Medulla oblongata (tissue), 1 donor: ENCODE data around the gene HUS1B.

ENCODE experiments used
- DNase-seq: peaks from one replicate; pipeline ENCODE4 v3.0.0-alpha.2; 2015; ENCODE audit errors: extremely low spot score

HUS1B gene

DNA sequence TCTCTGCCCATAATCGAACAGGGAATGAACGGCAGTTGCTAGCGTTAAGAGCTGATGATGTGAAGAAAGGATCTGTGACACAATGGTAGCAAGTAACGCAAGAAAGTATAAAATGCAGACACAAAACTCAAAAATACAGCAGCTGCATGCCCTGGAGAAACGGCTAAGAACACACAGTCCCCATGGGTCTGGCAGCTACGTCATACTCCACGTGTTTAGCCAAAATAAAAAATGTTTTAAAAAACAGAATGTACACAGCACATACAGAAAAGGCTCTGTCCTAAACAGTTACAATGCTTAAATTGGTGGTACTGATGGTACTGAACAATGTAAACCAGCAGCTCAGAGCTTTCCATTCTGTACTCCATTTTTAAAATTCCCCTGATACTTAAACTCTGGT lies 34.4 kb downstream of the HUS1B start:
- no peak for DNase-seq

DNA sequence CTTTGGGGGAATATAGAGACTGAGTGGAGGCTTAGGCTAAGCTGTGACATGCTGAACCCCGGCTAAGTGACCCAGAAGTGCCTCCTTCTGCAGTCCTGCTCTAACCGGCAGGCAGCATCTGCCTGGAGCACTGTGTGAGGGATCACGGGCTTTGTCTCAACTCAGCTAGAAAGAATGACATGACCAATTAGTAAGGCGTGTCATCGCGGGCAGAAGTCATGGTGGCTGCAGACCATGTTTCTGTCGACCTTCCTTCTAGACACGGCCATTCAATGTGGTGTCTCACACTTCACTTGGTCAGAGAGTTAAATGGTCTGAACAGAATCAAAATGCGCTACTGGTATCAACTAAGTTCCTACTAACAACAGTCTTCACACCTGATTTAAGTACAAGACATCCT lies 35.0 kb downstream of the HUS1B start:
- no peak for DNase-seq

DNA sequence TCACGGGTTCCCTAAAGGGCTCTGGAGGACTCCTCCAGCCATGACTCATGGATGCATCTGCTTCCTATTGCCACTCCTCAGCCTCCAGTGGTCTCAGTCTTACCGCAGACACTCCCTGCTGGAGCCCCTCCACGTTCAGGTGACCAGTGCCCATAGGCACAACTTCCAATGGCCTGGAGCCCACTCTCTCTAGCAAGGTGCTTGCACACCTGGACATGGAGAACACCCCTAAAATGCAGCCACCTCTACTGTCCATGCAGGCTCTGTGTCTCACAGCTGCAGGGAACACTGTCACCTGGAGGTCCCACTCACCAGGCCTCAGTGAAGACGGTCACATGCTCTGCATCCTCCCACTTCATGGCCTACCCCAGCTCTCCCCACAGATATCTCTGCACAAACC lies 36.0 kb downstream of the HUS1B start:
- DNase-seq: no peak

DNA sequence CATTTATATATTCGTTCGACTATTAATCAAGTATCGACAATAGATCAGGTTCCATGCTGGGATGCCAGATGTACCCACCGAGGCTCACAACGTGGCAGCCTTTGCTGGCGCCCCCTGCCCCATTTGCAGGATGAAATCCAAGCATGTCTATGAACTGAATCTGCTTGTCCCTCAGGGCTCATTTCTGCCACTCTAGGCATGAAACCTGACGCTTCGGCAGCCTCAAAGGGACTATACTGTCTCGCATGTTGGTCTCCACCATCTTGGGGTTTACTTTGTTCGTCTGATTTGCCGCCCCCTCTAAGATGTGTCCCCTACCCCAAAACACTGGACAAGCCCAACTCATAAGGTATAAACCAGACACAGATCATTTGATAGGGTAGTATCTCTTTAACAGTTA lies 36.7 kb downstream of the HUS1B start:
- DNase-seq: no peak

DNA sequence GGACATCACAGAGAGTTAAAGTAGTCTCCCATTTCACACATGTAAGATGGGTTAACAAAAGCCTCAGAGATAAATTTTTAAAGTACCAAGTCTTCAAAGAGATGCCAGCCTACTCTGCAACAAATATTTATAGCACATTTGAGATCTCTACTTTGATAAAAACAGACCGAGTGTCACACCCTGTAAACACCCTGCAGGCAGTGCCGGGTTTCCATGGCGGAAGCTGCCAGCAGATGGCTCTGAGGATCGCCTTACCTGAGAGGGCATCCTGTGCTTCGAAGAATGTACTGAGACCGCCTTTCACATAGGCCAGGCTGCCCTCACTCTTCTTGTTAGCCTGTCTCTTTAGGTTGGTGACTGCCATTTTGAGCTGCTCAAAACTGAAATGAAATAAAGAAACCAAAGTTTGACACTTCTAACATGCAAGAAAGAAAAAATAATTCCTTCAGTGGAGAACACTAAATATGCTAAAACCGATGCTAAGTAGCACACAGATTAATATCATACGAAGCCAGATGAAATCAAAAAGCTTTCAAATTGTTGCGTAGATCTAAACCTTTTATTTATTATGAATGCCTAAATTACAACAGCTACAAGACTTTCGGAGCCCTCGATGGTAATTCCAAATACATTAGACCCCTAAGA lies 39.3 kb downstream of the HUS1B start:
- DNase-seq: no peak

DNA sequence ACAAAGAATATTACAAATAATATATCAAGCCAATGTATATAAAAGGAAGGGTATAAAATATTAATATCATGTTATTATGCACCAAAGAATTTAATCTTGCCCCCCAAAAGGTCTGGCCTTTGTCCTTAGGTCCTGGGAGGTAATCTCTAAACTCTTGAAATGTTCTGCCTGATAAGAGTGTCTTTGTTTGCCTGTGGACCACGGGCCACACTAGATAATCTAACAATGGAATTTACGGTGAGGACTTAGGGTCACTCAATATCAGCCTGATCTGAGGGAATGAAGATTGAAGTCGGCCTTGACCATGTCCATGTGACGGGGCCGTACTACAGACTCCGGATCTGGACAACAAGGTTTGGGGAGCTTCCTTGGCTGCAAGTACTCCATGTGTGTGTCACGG lies 42.9 kb downstream of the HUS1B start:
- no peak for DNase-seq

DNA sequence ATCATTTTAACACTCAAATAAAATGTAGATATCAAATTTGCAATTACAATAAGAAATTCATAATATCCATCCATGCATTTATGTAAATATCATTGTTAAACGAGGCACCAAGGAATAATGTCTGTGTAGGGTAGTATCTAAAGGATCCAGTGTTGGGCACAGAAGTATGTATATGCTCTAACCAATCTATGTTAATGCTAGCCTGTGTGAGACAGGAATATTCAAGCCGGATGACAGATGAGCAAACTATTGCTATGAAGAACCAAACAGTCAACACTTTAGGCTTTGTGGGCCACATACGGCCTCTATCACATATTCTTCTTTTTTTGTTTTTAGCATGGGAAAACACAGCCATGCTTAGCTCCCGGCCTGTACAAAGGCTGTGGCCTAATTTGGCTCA lies 45.0 kb downstream of the HUS1B start:
- no peak for DNase-seq

DNA sequence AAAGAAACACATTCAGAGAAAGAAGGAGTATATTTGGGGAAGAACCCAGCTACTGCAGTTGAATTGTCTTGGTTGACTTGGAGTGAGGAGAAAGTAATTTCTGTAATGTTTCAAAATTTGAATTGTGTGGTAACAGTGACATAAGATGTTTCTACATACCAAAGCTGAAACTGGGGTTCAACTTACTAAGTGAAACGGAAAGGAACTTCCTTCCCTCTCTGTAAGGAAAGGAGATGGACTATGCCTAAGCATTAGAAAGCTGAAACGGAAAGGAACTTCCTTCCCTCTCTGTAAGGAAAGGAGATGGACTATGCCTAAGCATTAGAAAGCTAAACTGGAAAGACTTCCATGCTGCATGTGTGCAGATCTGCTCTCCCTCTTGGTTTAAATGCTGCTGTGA lies 46.0 kb downstream of the HUS1B start:
- no peak for DNase-seq

DNA sequence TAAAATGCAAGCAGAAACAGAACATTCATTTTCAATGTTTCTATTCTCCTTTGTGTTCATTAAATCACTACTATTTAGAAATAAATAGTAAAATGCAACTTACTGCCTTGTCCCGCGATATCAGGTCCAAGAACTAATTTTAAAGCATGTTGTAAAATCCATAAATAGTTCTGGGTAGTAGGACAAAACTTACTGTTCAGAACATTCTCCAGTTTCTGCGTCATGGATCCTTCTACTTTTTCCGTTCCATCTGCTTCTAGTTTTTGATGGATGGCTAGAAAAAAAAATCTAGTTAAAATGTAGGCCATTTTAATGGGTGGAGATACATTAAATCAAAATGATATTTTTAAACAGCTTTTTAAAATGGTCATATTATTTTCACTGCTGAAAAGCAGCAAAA lies 47.0 kb downstream of the HUS1B start:
- DNase-seq: no peak

DNA sequence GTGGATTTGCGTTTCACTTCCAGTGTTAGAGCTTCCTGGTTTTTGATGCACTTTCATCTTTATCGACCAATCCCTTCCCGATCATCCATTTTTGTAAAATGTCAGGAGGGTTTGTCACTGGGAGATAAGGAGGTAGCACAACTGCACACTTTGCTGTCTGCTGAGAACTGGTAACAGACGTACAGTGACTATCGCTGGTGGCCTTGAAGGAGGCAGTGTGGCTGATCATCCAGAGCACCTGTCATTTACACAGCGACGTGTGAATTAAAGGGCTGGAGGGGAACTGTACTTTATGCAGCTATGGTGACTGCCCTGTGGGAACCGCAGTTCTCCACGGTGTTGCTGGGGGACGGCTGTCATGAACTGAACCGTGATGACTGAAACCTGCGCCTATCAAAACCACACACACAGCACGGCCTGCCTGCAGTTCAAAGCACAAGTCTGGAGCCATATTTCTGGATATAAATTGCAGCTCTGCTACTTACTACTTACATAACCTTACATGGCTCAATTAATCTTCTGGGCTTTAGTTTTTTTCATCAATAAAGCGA lies 50.0 kb downstream of the HUS1B start:
- no peak for DNase-seq
